ENCODE data around the gene SLC22A31.
"Not testable (repeated sequence)": the region's sequence is repeated elsewhere in the genome, so short reads cannot be mapped to it uniquely, and the experiment has no call there.

SLC22A31 gene

DNA sequence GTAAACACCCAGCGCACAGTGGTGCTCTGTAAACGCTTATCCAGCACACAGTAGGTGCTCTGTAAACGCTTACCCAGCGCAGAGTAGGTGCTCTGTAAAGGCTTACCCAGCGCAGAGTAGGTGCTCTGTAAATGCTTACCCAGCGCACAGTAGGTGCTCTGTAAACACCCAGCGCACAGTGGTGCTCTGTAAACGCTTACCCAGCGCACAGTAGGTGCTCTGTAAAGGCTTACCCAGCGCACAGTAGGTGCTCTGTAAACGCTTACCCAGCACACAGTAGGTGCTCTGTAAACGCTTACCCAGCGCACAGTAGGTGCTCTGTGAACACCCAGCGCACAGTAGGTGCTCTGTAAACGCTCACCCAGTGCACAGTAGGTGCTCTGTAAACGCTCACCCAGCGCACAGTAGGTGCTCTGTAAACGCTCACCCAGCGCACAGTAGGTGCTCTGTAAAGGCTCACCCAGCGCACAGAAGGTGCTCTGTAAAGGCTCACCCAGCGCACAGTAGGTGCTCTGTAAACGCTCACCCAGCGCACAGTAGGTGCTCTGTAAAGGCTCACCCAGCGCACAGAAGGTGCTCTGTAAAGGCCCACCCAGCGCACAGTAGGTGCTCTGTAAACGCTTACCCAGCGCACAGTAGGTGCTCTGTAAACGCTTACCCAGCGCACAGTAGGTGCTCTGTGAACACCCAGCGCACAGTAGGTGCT is 14.3 kb downstream of the SLC22A31 start:
- DNase-seq; intact Hi-C loops (cut with DNase I): not testable (repeated sequence)

DNA sequence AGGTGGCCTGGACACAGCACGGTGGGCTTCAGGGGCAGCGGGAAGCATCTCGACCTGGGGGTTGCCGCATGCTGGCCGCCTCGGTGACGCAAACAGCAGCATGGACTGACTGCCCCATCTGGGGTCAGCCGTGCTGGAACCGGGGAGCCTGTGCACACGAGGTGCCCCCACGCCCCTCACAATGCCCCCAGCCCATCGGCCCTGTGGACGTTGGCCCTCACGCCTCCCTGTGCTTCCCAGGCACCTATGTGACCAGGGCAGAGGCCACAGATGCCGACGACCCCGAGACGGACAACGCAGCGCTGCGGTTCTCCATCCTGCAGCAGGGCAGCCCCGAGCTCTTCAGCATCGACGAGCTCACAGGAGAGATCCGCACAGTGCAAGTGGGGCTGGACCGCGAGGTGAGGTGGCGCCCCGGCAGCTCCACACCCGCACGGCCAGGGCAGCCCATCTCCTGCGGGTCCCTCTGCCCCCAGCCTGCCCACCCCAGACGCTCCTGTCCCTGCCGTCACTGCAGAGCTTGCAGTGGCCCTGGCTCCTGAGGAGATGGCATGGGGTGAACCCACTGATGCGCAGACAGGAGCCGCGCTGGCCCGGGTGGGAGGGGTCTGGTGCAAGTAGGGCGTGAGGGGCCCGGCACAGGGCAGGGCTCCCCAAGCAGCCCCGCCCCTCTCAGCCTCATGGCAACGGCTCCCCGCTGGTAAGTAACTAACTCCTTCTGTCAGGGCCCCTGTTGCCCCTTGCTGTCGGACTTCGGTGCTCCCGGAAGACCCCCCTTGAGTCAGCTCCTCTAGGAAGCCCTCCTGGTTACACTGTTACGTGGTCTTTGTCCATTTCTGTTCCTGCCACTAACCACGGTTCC is 15.2 kb downstream of the SLC22A31 start:
- DNase-seq, result no peak
- intact Hi-C loops (cut with DNase I), result no loop called here

DNA sequence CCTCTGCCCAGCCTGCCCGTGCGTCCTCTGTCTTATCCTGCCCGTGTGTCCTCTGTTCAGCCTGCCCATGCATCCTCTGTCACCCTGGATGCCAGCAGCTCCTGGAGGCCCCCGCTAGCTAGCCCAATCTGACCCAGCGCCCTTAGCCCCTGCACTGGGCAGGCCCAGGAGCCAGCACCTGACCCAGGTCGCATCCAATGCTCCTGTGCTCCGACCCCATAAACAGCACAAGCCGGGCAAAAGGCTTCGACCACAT is 15.7 kb downstream of the SLC22A31 start:
- no peak for DNase-seq
- intact Hi-C loops (cut with DNase I), result no loop called here

DNA sequence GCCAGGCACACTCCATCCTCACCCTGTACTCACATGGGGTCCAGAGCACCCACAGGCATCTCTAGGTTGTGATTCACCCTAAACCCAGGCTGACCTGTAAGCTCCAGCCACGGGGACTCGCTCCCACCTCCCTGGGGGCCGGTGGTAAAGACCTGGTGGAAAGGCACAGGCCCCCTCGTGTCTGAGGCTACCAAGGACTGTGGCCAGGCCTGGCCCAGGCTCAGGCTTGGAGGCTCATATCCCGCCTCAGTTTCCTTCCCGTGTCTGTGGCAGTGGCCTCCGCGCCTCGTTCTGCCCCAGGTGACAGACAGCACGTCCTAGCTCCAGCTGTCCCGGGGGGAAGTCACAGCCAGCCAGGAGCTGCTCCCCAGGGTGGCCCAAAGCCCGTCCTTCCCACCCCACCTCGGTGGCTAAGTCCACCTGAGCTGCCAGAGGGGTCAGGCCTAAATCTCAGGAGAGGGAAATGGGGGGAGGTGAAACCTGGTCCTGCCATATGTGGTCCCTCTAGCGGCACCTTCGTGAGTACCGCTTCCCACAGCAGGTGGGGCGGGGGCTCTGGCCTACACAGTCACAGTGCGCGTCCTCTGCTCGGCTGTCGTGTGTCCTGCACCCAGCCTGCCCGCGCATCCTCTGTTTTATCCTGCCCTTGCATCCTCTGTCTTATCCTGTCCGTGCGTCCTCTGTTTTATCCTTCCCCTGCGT is 16.2 kb downstream of the SLC22A31 start:
- DNase-seq, result no peak
- intact Hi-C loops (cut with DNase I), result no loop called here

DNA sequence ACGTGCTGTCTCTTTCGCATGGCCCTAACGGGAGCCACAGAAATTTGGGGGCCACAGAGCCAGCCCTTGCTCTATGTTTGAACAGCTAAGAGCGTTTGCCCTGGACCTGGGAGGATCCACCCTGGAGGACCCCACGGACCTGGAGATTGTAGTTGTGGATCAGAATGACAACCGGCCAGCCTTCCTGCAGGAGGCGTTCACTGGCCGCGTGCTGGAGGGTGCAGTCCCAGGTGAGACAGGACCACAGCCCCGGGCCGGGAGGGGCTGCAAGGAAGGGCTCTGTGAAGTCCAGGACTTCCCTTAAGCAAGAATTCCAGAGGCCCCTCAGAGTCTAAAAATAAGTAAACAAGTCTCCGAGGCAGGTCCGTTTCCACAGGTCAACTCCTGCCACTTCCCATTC is 16.9 kb downstream of the SLC22A31 start:
- intact Hi-C loops (cut with DNase I), result no loop called here

DNA sequence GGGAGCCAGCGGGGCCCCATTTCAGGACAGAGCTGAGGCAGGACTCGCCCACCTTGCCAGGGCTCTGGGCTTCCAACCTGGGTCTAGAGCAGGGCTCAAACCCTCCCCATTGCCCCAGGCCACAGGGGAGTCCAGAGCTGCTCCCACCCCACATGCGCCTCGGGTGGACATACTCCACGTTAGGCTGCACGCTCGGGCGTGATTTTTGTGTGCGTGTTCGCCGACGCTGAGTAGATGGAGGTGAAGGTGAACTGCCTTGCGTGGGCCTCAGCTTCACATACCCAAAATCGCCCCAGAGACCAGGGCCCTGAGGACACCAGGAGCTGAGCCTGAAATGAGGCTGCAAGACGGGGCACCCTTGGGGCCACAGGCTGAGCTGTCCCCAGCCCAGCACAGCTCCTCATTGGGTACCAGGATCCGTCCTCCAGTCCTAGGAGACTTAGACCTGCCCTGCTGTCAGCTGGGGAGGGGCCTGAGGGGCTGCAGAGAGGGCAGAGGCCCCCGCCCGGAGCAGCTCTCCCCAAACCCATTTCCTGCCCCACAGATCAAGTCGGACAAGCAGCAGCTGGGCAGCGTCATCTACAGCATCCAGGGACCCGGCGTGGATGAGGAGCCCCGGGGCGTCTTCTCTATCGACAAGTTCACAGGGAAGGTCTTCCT is 20.6 kb downstream of the SLC22A31 start:
- intact Hi-C loops (cut with DNase I), result no loop called here
- DNase-seq, result no peak

More for the DNA sequence above, 16.9 kb downstream of the SLC22A31 start:
- no peak for DNase-seq

DNA sequence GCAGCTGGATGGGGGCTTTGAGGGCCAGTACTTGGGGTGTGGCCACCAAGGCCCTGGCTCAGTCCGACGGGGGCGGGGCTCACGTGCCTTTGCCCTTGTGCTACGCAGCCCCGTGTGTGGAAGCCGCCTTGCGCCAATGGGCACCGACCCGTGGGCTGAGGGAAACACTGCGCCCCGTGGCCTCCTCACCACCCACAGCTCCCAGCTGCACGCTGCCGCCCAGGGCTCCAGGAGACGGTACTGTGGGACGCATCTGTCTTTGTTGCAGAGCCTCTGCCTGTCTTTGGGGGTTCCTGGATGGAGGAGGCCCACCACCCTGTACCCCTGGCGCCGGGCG is 21.2 kb downstream of the SLC22A31 start:
- no peak for DNase-seq
- intact Hi-C loops (cut with DNase I), result no loop called here

DNA sequence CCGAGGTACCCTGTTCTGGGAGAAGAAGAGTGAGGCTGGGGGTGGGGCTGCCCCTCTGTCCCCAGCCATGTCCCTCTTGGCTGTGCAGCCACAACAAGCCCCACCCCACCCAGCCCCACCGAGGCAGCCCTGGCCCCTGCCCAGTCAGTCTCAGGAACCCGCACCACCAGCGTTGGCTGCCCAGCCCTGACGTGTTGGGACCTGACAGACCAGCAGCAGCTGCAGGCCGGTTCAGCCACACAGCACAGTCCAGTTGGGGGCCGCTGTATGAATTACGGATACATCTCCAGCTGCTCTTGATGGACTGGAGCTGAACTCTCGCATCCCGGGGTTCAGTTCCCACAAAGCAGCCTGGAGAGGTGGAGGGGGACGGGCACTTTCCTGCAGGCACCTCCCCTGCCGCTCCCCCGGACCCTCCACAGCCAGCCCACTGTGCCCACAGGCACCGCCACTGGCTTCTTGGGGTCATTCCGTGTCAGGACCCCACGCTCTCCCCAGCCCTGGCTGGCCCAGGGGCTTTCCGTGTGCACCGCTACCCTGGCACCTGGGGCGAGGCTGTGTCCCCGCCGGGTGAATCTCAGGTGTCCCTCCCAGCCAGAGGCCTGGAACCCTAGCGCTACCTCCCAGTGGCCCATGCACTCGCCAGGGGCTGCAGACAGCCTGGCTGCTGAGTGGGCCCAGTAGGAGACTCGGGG is 21.7 kb downstream of the SLC22A31 start:
- intact Hi-C loops (cut with DNase I), result no loop called here
- no peak for DNase-seq

DNA sequence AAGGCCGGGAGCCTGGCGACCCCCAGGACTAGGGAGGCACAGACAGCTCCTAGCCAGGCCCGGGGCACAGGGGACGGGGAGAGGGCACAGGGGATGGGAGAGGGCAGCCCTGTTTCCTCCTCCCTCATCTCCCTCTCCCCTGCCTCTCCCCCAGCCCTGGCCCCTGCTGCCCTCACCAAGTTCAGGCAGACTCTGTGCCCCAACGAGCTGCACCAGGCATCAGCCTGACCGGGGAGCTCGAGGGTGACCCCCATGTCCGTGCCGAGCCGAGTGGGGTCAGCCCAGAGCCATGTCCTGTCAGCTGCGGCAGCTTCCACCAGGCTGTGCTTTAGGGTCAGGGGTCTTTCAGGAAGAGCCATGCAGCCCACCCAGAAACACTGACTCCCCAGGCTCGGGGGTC is 22.8 kb downstream of the SLC22A31 start:
- intact Hi-C loops (cut with DNase I), result no loop called here
- DNase-seq, result no peak

DNA sequence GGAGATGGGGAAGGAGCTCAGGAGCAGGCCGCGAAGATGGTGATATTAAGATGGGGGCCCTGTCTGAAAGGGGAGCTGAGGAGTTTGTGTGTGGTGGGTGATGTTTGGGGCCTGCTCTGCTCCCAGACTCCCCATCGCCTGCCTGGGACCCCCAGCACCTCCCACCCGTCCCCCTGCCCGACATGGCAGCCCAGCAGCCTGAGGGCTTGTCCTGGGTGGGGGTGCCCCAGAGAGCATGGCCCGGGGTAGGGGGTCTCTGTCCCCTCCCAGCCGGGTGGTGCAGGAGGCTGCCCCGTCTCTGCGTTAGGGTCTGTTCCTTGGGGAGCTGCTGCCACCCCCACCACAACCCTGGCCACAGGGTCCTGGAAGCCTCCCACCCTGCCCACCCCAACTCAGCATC is 23.6 kb downstream of the SLC22A31 start:
- intact Hi-C loops (cut with DNase I), result no loop called here
- DNase-seq, result no peak

DNA sequence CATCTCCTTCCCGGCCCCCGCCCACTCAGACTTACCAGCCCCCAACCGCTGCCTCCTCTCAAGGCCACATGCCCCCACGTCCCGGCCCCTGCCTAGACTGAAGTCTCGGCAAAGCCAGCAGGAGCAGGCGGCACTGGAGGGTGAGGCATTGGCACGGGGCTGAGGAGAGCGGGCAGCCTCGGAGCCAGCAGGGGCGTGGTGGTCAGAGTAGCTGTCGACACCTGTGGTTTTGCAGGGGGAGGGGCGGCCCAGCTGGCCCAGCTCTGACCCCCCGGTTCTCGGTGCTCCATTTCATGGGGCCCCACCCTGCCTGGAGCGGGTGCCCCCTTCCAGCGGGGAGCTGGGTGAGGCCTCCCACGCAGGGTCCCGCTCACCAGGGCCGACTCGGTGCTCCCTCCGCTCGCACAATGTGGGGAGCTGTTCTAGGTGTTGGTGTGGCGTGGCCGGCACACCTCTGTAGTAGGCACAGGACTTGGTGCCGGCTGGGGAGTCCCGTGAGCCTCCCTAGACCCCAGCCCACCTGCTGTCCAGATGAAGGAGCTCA is 24.1 kb downstream of the SLC22A31 start:
- no peak for DNase-seq
- intact Hi-C loops (cut with DNase I), result no loop called here

DNA sequence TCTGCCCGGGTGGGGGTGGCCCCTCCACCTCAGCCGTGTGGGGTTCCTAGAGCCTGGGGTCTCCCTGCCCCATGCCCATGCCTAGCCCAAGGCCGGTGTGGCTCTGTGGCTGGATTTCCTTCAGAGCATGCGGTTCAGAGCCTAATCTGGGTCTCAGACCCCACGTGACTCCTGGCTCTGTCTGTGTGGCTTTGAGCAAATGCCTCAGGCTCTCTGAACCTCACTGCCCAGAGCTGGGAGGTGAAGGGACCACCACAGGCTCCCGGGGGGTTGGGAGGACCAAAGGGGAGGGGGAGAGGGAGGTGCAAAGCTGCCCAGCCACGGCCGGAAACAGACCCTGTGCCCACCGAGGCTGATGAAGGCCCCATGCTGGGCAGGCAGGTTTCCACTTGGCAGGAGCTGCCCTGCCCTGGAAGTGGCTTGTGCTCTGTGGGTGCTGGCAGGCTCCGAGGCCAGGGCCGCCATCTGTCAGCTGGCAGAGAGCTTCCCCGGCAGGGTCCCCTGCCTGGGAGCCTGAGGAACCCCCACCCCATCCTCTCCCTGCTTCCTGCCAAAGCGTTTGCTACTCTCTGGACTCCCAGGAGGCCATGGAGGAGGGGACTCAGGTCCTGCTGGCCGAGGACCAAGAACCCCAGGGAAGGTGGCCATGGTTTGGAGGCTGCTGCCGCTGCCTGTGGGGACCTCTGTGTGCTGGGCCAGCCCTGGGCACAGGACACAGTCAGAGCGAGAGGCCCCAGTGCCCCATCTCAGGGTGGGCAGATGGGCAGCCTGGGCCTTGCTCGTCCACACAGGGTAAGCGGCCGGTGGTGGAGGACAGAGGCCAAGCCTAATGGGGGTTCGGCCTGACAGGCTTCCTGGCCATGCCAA is 24.8 kb downstream of the SLC22A31 start:
- no peak for DNase-seq

DNA sequence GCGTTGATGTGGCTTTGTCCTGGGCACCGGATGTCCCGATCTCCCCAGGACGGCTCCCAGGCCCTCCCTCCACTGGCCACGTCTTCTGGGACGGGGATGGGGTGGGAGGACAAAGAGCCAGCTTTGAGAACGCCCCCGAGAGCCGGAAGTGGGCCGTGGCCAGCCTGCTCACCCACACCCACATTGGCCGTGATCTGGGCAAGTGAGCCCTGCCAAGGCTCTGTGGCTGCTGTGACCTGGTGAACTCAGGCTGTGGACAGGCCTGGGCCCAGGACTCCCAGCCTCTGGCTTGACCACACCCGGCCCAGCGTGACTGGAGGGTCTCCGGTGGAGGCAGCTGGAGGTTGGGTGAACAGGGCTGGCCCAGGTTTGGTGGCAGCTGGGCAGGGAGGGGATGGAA is 25.5 kb downstream of the SLC22A31 start:
- no peak for DNase-seq
- intact Hi-C loops (cut with DNase I), result no loop called here

More for the DNA sequence above, 24.8 kb downstream of the SLC22A31 start:
- intact Hi-C loops (cut with DNase I), result no loop called here

DNA sequence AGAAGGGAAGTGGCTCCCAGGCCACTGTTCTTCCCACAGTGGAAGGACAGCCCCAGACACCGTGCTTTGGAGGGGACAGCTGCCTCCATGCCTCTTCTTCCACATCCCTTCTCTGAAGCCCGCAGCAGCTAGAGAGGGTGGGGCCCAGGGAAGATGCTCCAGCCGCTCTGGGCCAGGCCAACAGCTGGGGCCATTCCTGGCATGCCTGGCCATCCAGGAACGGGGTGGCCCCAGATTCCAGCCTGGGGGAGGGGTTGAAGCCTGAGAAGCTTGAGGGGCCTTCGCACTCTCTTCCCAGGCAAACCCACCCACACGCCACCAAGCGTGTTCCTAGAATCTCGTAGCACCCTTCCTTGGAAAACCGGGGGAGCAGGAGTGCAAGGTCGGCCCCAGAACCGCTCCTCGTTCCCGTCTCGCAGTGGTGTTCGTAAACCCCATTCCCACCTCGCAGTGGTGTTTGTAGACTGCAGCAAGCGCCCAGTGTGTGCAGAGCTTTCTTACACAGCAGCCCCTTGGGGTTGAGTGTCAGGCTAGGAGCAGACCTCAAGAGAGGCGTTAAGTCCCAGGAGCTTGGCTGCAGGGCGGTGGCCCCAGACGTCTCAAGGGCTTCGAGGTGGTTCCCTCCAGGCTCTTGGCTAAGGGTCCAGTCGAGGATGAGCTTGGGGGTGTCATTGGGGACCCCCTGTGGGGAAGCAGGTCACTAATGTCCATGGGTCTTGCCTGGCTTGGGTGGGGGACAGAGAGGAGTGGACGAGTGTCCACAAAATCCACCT is 26.1 kb downstream of the SLC22A31 start:
- intact Hi-C loops (cut with DNase I), result no loop called here
- no peak for DNase-seq

DNA sequence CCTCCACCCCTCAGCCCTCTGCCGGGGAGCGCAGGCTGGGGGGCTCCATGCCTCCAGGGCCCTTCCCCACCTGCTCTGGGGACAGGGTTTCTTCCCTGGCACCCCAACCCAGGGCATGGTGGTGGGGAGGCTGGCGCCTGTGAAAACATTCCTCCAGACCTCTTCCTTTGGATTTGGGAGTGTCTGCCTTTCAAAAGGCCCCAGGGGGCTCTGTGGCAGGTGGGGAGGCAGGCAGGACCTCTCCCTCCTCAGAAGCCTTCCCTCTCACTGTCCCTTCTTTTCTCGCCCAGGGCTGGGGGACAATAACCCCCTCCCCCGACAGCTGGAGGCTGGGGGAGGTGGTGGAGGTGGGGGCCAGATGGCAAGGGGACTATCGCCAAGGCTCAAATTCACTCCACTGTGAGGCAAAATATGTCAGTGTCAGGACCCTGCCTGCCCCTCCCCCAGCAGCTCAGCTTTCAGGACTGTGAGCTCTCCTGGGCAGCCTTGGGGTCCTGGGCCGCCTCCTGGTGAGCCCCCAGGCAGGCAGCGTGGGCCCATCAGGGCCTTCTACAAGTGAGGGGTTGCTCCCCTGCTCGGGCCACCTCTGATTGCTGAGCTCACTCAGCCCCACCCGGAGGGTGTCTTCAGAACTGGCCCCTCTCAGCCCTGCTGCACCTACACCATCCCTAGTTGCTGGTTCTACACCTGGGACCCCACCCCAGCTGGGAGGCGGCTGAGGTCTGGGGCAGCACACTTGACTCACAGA is 27.0 kb downstream of the SLC22A31 start:
- DNase-seq, result no peak
- intact Hi-C loops (cut with DNase I), result no loop called here

DNA sequence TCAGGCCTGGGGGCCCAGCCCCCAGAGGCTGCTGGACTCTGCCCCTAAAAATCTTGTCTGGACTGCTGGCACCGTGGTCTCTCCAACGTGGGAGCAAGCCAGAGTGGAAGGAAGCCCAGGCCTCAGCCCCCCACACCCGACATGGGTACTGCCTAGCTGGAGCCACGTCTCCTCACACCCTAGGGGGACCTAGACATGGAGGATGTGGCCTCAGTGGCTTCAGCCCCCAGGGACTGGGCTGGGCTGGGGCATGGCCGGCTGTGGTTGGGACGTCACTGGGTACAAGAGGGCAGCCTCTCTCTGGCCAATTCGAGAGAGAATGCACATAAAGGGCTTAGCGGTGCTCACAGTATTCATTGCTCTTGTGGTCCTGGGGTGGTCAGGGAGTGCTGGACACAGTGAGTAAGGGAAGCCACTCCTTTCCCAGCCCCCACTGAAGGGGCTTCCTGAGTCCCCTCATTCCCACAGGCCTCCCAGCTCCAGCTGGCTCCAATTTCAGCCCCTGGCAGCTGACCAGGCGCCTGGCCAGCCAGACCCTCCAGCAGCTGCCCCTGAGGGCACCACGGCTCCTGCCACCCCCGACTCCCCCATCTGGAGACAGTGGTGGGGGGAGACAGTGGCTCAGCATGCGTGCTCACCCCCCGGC is 27.7 kb downstream of the SLC22A31 start:
- DNase-seq, result no peak
- intact Hi-C loops (cut with DNase I), result no loop called here
